Calu3 (cell line): ENCODE measurements around the gene RING1. TPM values are rescaled to one million over a fixed set of nuclear protein-coding genes. Genes with fewer than 3 reads are reported as not detected.
A peak's percentile ranks its signal among the peaks of the same experiment; 100 is the strongest.

Experiments used
- Bru-seq: library from RNA; stranded (reverse); fragments of 400-500 nt; gene quantifications from one replicate; lab custom pipeline; 2021; lab: Mats Ljungman, UMichigan
- BruChase-seq, 2 experiments: library from RNA; stranded (reverse); fragments of 400-500 nt; gene quantifications; one replicate each; lab custom pipeline; 2021; lab: Mats Ljungman, UMichigan
- BruUV-seq: library from RNA; stranded (reverse); fragments of 400-500 nt; replicated peaks from 2 replicates; lab custom pipeline; 2021; lab: Mats Ljungman, UMichigan
- CTCF ChIA-PET: fragments of 300-600 bp; sonication (Branson Sonifier 250); formaldehyde crosslinking; loops from one replicate; lab custom pipeline; 2022; ENCODE audit warnings: antibody characterized with exemption; lab: Charles Lee
- DNase-seq: peaks from one replicate; pipeline ENCODE4 v3.0.0; 2022
- H3K27ac Mint-ChIP-seq: one replicate; pipeline ENCODE4 v1.8.0; 2022; ENCODE audit warnings: mixed read lengths; ENCODE audit not compliant: unreplicated experiment
- H3K27me3 Mint-ChIP-seq: one replicate; pipeline ENCODE4 v1.8.0; 2022; ENCODE audit warnings: mixed read lengths; ENCODE audit not compliant: unreplicated experiment
- H3K36me3 Mint-ChIP-seq: one replicate; pipeline ENCODE4 v1.8.0; 2022; ENCODE audit warnings: mild to moderate bottlenecking, moderate library complexity, mixed read lengths; ENCODE audit not compliant: insufficient read depth, unreplicated experiment
- H3K4me1 Mint-ChIP-seq: one replicate; pipeline ENCODE4 v1.8.0; 2022; ENCODE audit warnings: mild to moderate bottlenecking, low read depth, mixed read lengths; ENCODE audit not compliant: unreplicated experiment
- H3K4me3 Mint-ChIP-seq: one replicate; pipeline ENCODE4 v1.8.0; 2022; ENCODE audit warnings: mild to moderate bottlenecking, low read depth, moderate library complexity, mixed read lengths; ENCODE audit not compliant: unreplicated experiment
- H3K9me3 Mint-ChIP-seq: one replicate; pipeline ENCODE4 v1.8.0; 2022; ENCODE audit warnings: low read depth, mixed read lengths; ENCODE audit not compliant: unreplicated experiment
- intact Hi-C: fragments of 100-400 bp; cut with micrococcal nuclease; formaldehyde crosslinking; loops from one replicate; pipeline ENCODE4 v1.10.0; 2022; ENCODE audit not compliant: unreplicated experiment
- long read RNA-seq: library from polyadenylated mRNA; stranded (forward); transcript quantifications from one replicate; pipeline ENCODE4 v2.0.0, GENCODE V29; 2022
- total RNA-seq: library from RNA; stranded (reverse); gene quantifications from 2 replicates; pipeline ENCODE4 v1.2.3, GENCODE V29; 2022
- TF ChIP-seq, protein P1 (sequence below): fragments of 200-600 bp; IDR thresholded peaks from one replicate; pipeline ENCODE4 v1.8.0; 2022; ENCODE audit warnings: antibody characterized with exemption; ENCODE audit not compliant: unreplicated experiment

RING1 gene
- 53.9 and 58.9 TPM in 2 replicates for total RNA-seq
- Bru-seq, nascent RNA, result percentile 81 among the genes with signal in this experiment
- BruChase-seq, experiment 1, labeled RNA remaining after a 6-hour chase, result percentile 87 among the genes with signal in this experiment
- BruChase-seq, experiment 2, labeled RNA remaining after a 2-hour chase, result percentile 83 among the genes with signal in this experiment
- long read RNA-seq, partial matches to known transcripts, result 4 of 21 reads
- long read RNA-seq, other reads (novel, unspliced or antisense), result 16 of 21 reads

DNA sequence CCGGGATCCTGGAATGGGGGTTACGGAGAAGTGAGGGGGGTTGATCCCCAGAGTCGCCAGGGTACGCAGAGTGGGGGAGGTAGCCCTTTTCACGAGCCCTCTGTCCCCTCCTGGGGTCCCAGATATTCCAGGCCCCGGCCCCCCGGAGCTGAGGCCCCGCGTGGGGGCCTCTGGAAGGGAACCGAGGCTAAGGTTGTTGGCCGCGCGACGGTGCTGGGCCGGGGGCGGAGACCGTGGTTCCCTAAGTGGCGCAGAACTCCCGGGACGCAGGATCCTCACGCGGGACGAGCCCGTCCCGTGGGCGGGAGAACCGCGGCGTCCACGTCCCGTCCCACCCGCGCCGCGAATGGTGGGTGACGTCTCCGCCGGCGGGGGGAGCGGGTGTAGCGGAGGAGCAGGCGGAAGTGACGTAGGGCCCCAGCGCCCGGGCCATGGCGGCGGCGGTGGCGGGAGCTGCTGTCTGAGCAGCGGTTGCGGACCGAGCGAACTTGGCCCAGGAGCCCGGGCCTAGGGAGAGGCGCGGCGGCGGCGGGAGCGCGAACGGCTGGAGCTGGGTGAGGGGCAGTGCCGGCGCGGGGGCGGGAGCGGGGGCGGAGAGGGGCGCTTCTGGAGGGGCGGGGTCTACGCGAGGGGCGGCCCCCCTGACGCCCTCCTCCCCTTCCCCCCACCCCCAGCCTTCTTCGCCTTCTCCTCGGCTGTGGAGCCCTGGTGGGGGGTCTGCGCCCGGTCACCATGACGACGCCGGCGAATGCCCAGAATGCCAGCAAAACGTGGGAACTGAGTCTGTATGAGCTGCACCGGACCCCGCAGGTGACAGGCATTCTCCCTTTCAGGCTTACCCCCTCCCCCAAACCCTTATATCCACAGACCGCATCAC, at the start of gene RING1:
RING1 (plus strand) TSS at position 410 of the 877 bp plus-strand sequence; CDS start at position 733, 323 bp downstream.
- intact Hi-C loops, result loop anchor here (5.0 kb wide), 1 partner anchor 39 kb away; no protein-coding TSS in a partner anchor
- H3K4me1 Mint-ChIP-seq, result peaks cover 55% of the 10 kb centered on the region
- H3K4me3 Mint-ChIP-seq, result peak within 1 kb of the TSS; percentile 83
- CTCF ChIA-PET, result interaction anchor here (0.5 to 1.9 kb wide), 6 partner anchors 20 to 112 kb away, joined by 3 to 13 read pairs (median 4); no protein-coding TSS in a partner anchor
- H3K27me3 Mint-ChIP-seq, result peaks cover 20% of the 10 kb centered on the region
- peak; percentile 92 for DNase-seq
- TSS peak; percentile 99 for BruUV-seq
- TF ChIP-seq, protein P1, sequence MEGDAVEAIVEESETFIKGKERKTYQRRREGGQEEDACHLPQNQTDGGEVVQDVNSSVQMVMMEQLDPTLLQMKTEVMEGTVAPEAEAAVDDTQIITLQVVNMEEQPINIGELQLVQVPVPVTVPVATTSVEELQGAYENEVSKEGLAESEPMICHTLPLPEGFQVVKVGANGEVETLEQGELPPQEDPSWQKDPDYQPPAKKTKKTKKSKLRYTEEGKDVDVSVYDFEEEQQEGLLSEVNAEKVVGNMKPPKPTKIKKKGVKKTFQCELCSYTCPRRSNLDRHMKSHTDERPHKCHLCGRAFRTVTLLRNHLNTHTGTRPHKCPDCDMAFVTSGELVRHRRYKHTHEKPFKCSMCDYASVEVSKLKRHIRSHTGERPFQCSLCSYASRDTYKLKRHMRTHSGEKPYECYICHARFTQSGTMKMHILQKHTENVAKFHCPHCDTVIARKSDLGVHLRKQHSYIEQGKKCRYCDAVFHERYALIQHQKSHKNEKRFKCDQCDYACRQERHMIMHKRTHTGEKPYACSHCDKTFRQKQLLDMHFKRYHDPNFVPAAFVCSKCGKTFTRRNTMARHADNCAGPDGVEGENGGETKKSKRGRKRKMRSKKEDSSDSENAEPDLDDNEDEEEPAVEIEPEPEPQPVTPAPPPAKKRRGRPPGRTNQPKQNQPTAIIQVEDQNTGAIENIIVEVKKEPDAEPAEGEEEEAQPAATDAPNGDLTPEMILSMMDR, result no peak
- no peaks in the 10 kb centered on the region for H3K9me3 Mint-ChIP-seq
- peaks cover 74% of the 10 kb centered on the region for H3K36me3 Mint-ChIP-seq
- H3K27ac Mint-ChIP-seq, result peak within 1 kb of the TSS; percentile 94

DNA sequence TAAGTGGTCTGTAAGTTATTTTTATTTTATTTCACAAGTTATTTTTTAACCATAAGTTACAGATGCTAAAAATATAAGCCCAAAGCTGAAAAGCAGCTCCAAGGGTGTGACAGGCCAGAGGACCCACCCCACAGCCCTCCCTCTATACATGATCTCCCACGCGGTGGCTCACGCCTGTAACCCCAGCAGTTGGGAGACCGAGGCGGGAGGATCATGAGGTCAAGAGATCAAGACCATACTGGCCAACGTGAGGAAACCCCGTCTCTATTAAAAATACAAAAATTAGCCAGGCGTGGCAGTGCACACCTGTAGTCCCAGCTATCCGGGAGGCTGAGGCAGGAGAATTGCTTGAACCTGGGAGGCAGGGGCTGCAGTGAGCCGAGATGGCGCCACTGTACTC, 48.2 kb upstream of the RING1 start:
- TF ChIP-seq, protein P1, result no peak
- DNase-seq, result no peak
- intact Hi-C loops, result loop anchor here (5.0 kb wide), 1 partner anchor 43 kb away; no protein-coding TSS in a partner anchor
- Mint-ChIP-seq H3K4me1 (peaks cover 16% of the 10 kb centered on the region), H3K9me3 (no peaks in the 10 kb centered on the region), H3K36me3 (peaks cover 10% of the 10 kb centered on the region), H3K27me3 (peaks cover 75% of the 10 kb centered on the region), H3K4me3 (no peak overlapping the region), H3K27ac (no peak overlapping the region)
- CTCF ChIA-PET, result interaction anchor here (2.1 kb wide), 1 partner anchor 13 kb away, joined by 8 read pairs; no protein-coding TSS in a partner anchor
- no TSS peak for BruUV-seq

GRCh38 chr6:33160728-33161344, 47.5 kb upstream of the RING1 start:
- CTCF ChIA-PET, result interaction anchor here (0.7 to 2.2 kb wide), 6 partner anchors 12 to 176 kb away, joined by 3 to 13 read pairs (median 4); no protein-coding TSS in a partner anchor
- Mint-ChIP-seq H3K27me3 (peaks cover 75% of the 10 kb centered on the region), H3K4me3 (peak overlapping the region; percentile 81), H3K36me3 (peaks cover 10% of the 10 kb centered on the region), H3K9me3 (no peaks in the 10 kb centered on the region), H3K4me1 (peaks cover 16% of the 10 kb centered on the region), H3K27ac (no peak overlapping the region)
- intact Hi-C loops, result loop anchor here (1.0 to 5.0 kb wide), 2 partner anchors 44 to 87 kb away; no protein-coding TSS in a partner anchor
- BruUV-seq, result no TSS peak
- TF ChIP-seq, protein P1, result no peak
- peak; percentile 44 for DNase-seq
